Keratinocyte (primary cell): ENCODE data around the gene CAND2. TPM values are rescaled to one million over a fixed set of nuclear protein-coding genes. Genes with fewer than 3 reads are reported as not detected.

Experiments used
- DNase-seq: peaks from one replicate; pipeline ENCODE4 v3.0.0-alpha.2; 2011; ENCODE audit warnings: low read depth, missing footprints, low spot score
- FAIRE-seq: peaks from 2 replicates; lab custom pipeline; 2011; peaks lifted over from hg19 to GRCh38; lab: Jason Lieb, UNC
- H2AFZ ChIP-seq: 2 replicates; pipeline ENCODE4 v1.6.0; 2012; ENCODE audit warnings: low read length, control low read depth, inconsistent platforms; ENCODE audit not compliant: control insufficient read depth
- H3K27ac ChIP-seq: 2 replicates; pipeline ENCODE4 v1.5.1; 2011; ENCODE audit warnings: low read length; ENCODE audit not compliant: control insufficient read depth, insufficient read depth
- H3K27me3 ChIP-seq: 3 replicates; pipeline ENCODE4 v1.6.0; 2011; ENCODE audit warnings: low read length; ENCODE audit not compliant: control insufficient read depth, insufficient read depth; ENCODE audit errors: extremely low read depth
- H3K36me3 ChIP-seq, 2 experiments: 2 replicates in 1 of 2; 3 replicates in 1 of 2; pipeline ENCODE4 v1.5.1; 2011; ENCODE audit warnings: low read length in 2 of 2, mild to moderate bottlenecking in 1 of 2; ENCODE audit not compliant: control insufficient read depth in 2 of 2, insufficient read depth in 2 of 2; ENCODE audit errors: extremely low read depth in 1 of 2
- H3K4me1 ChIP-seq: 3 replicates; pipeline ENCODE4 v1.5.1; 2011; ENCODE audit warnings: low read length; ENCODE audit not compliant: control insufficient read depth, insufficient read depth; ENCODE audit errors: extremely low read depth
- H3K4me2 ChIP-seq: 3 replicates; pipeline ENCODE4 v1.6.0; 2011; ENCODE audit warnings: low read depth, low read length; ENCODE audit not compliant: control insufficient read depth, insufficient read depth; ENCODE audit errors: extremely low read depth
- H3K4me3 ChIP-seq, 3 experiments: fragments of 200-600 bp in 1 of 3; sonication (generic) in 1 of 3; 2 replicates in 2 of 3; 3 replicates in 1 of 3; pipeline ENCODE4 v1.5.1; 2011 to 2016; ENCODE audit warnings: low read length in 3 of 3, mild to moderate bottlenecking in 3 of 3, control low read depth in 2 of 3, inconsistent platforms in 1 of 3, low read depth in 1 of 3, mixed read lengths in 1 of 3, mixed run types in 1 of 3, moderate library complexity in 1 of 3; ENCODE audit not compliant: control insufficient read depth in 2 of 3, insufficient read depth in 2 of 3; ENCODE audit errors: extremely low read depth in 1 of 3
- H3K79me2 ChIP-seq: 2 replicates; pipeline ENCODE4 v1.6.0; 2012; ENCODE audit warnings: low read length; ENCODE audit not compliant: control insufficient read depth, insufficient read depth
- H3K9ac ChIP-seq: 3 replicates; pipeline ENCODE4 v1.6.0; 2011; ENCODE audit warnings: low read length; ENCODE audit not compliant: control insufficient read depth, insufficient read depth; ENCODE audit errors: extremely low read depth
- H3K9me1 ChIP-seq: 3 replicates; pipeline ENCODE4 v1.6.0; 2011; ENCODE audit warnings: low read length; ENCODE audit not compliant: control insufficient read depth, insufficient read depth; ENCODE audit errors: extremely low read depth
- H3K9me3 ChIP-seq: 2 replicates; pipeline ENCODE4 v1.5.1; 2012; ENCODE audit warnings: low read depth, low read length; ENCODE audit not compliant: control insufficient read depth
- H4K20me1 ChIP-seq: 3 replicates; pipeline ENCODE4 v1.6.0; 2011; ENCODE audit warnings: low read length; ENCODE audit not compliant: control insufficient read depth, insufficient read depth; ENCODE audit errors: extremely low read depth
- CTCF ChIP-seq, 3 experiments: IDR thresholded peaks in 1 of 3; conservative IDR thresholded peaks in 1 of 3; optimal IDR thresholded peaks in 1 of 3; 2 replicates in 2 of 3; 3 replicates in 1 of 3; pipeline versions ENCODE3 to v1.5.1; 2011; ENCODE audit warnings: low read length in 3 of 3, mild to moderate bottlenecking in 3 of 3, moderate library complexity in 2 of 3, control low read depth in 1 of 3, inconsistent platforms in 1 of 3; ENCODE audit not compliant: insufficient read depth in 2 of 3; ENCODE audit errors: extremely low read depth in 1 of 3
- EZH2 ChIP-seq: IDR thresholded peaks from one replicate; pipeline ENCODE4 v1.6.1; 2012; ENCODE audit warnings: inconsistent platforms, mild to moderate bottlenecking, low read length, moderate library complexity
- dilution Hi-C: fragments of 300-500 bp; cut with MboI; formaldehyde crosslinking; loops from one replicate; pipeline ENCODE4 v1.7.0; 2020; ENCODE audit warnings: low sequenced_read_pairs; ENCODE audit not compliant: extremely low pct_ligation_motif_present
- polyA plus RNA-seq, 5 experiments: library from polyadenylated mRNA; depleted of rRNA in 3 of 5; stranded (reverse) in 3 of 5; stranded (forward) in 1 of 5; unstranded in 1 of 5; fragments of >200 nt; gene quantifications; 1 replicate in 1 of 5; 2 replicates in 3 of 5; 3 replicates in 1 of 5; pipeline versions ENCODE4 v1.2.1 to v1.2.3, GENCODE V29; 2011 to 2012; ENCODE audit warnings: missing spikeins in 2 of 5, low read depth in 1 of 5, low replicate concordance in 1 of 5

The CAND2 gene
- polyA plus RNA-seq, 1 donor (not counting 4 experiments of a cell fraction or from before 2014, with no cell fraction given): 0.05 TPM

- Histone ChIP-seq H3K4me2 (peak overlapping the region; percentile 74), H3K4me1 (peaks cover 66% of the 10 kb centered on the region), H3K27ac (peak overlapping the region; percentile 42), H3K27me3 (no peaks in the 10 kb centered on the region), H2AFZ (no peak overlapping the region), H3K9me1 (peaks cover 20% of the 10 kb centered on the region), H3K4me3 (no peak overlapping the region), H3K9me3 (no peaks in the 10 kb centered on the region), H3K79me2 (peaks cover 79% of the 10 kb centered on the region), H4K20me1 (peaks cover 42% of the 10 kb centered on the region), H3K36me3 (peaks cover 20 to 52% of the 10 kb centered on the region in 2 experiments), H3K9ac (peak overlapping the region; percentile 28)
- peak; percentile 48 for FAIRE-seq
- no peak for TF ChIP-seq EZH2
- no peak for TF ChIP-seq CTCF (optimal IDR thresholded peaks at IDR 0.05 in 1 of 3, IDR thresholded peaks at IDR 0.05 in 1 of 3, conservative IDR thresholded peaks at IDR 0.05 in 1 of 3; ENCODE audit: extremely low read depth in 1 of 3, insufficient read depth in 2 of 3, low read length in 3 of 3)
- dilution Hi-C loops: no loop called here
- DNase-seq: no peak
Measured at GRCh38 chr3:12752809-12753208, 43.7 kb upstream of the CAND2 start.

GRCh38 chr3:12753275-12754028 is 43.0 kb upstream of the CAND2 start:
- H3K4me2 ChIP-seq: peak overlapping the region; percentile 74

More at GRCh38 chr3:12753275-12754028, 43.0 kb upstream of the CAND2 start:
- Histone ChIP-seq H3K4me3 (peak overlapping the region in 2 of 3 experiments; percentile 2 to 45), H4K20me1 (peaks cover 42% of the 10 kb centered on the region), H3K27me3 (no peaks in the 10 kb centered on the region), H3K79me2 (peaks cover 86% of the 10 kb centered on the region), H3K9ac (peak overlapping the region; percentile 28), H3K36me3 (peaks cover 16 to 46% of the 10 kb centered on the region in 2 experiments), H3K27ac (peak overlapping the region; percentile 42), H2AFZ (no peak overlapping the region), H3K9me3 (no peaks in the 10 kb centered on the region), H3K9me1 (peaks cover 20% of the 10 kb centered on the region), H3K4me1 (peaks cover 66% of the 10 kb centered on the region)
- FAIRE-seq: peak; percentile 51
- dilution Hi-C loops: no loop called here
- no peak for DNase-seq
- TF ChIP-seq EZH2 (no peak), CTCF (optimal IDR thresholded peaks at IDR 0.05 in 1 of 3, IDR thresholded peaks at IDR 0.05 in 1 of 3, conservative IDR thresholded peaks at IDR 0.05 in 1 of 3; ENCODE audit: extremely low read depth in 1 of 3, insufficient read depth in 2 of 3, low read length in 3 of 3) (no peak)
